Omental fat pad (tissue), 4 donors: ENCODE data around the gene HAND1. TPM values are rescaled to one million over a fixed set of nuclear protein-coding genes. Genes with fewer than 3 reads are reported as not detected.

Source experiments
- ATAC-seq: fragments of 150-250 bp; one replicate; pipeline ENCODE4 v1.9.1; 2016; ENCODE audit warnings: mild to moderate bottlenecking, moderate library complexity; ENCODE audit not compliant: low FRiP score
- DNase-seq: peaks from one replicate; pipeline ENCODE4 v3.0.0-alpha.2; 2019; ENCODE audit warnings: low spot score
- CTCF ChIP-seq, 3 donors: fragments of 450-650 bp; IDR thresholded peaks; one replicate each; pipeline ENCODE4 v1.5.1; 2016 to 2017; ENCODE audit warnings: antibody characterized with exemption in 3 of 3, mild to moderate bottlenecking in 3 of 3, moderate library complexity in 2 of 3
- total RNA-seq, 4 donors: library from RNA; depleted of rRNA; stranded (reverse); fragments of >200 nt; gene quantifications; one replicate each; pipeline ENCODE4 v1.1.0, GENCODE V29; 2016

The HAND1 gene
- total RNA-seq, result 1 to 10 TPM in 1 of 4 donors, under 1 TPM in 1, not detected in 2; 0.25 to 1.7 TPM

- DNase-seq, result no peak
- ATAC-seq, result peak; percentile 83
- no peak for TF ChIP-seq CTCF (IDR thresholded peaks at IDR 0.05)
These were observed at the start of gene HAND1 for GRCh38 chr5:154478224-154478565. TSS of gene HAND1 (minus strand) at chr5:154478227. CDS start at chr5:154478008, 219 bp downstream.

DNA sequence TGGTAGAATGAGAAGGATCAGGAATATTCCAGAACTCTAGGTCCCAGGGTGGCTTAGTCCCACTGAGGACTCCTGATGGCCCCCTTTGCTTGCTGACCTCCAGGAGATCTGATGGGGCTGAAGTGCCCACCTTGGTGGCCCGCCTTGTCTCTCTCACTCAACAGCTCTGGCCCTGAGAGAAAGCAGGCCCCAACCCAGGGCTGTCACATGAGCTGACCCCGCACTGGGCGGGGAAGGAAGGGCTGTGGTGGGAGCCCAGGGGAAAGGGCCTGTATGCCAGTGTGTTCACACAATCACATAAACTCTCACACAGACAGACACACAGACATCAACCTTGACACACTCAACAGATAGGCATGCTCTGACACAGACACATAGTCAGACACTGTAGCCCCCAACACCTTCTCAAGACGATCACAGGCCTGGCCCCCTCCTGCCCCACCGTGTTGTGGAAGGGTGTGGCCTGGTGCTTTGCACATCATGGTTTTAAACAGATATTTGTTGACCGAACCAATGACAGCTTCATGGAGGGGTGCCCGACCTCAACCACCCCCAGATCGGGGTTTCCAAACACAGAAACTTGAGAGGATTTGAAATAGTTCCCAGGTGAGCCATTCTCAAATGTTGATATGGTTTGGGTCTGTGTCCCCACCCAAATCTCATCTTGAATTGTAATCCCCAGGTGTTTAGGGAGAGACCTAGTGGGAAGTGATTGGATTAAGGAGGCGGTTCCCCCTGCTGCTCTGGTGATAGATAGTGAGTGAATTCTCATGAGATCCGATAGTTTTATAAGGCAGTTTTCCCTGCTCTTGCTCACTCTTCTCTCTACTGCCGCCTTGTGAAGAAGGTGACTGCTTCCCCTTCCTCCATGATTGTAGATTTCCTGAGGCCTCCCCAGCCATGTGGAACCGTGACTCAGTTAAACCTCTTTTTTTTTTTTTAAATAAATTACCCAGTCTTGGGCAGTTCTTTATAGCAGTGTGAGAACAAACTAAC, 48.5 kb upstream of the HAND1 start:
- DNase-seq (no peak), ATAC-seq (no peak)
- TF ChIP-seq CTCF (IDR thresholded peaks at IDR 0.05), result no peak

- DNase-seq (no peak), ATAC-seq (peak; percentile 90)
- TF ChIP-seq CTCF (IDR thresholded peaks at IDR 0.05), result no peak
These were observed 46.8 kb upstream of the HAND1 start for GRCh38 chr5:154524859-154525258.

DNA sequence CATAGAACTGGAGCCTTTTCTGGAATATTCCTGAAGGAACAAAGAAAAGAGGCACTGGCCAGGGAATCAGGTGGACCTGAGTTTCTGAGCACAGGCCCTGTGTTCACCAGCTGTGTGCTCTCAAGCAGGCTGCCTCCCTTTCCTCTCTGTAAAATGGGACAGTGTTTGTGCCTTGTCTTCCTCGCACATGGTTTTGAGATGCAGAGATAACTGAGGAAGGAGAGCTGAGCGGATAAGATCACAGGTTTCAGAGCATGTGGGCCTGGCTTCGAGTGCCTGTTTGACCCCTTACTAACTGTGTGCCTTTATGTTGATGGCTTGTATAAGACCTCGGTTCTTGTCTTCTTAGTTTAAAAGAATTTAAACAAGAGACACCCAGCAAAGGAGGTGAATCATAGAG, 46.2 kb upstream of the HAND1 start:
- no peak for DNase-seq
- ATAC-seq, result no peak
- TF ChIP-seq CTCF (IDR thresholded peaks at IDR 0.05), result no peak

GRCh38 chr5:154523709-154524108, 45.7 kb upstream of the HAND1 start:
- no peak for ATAC-seq

DNA sequence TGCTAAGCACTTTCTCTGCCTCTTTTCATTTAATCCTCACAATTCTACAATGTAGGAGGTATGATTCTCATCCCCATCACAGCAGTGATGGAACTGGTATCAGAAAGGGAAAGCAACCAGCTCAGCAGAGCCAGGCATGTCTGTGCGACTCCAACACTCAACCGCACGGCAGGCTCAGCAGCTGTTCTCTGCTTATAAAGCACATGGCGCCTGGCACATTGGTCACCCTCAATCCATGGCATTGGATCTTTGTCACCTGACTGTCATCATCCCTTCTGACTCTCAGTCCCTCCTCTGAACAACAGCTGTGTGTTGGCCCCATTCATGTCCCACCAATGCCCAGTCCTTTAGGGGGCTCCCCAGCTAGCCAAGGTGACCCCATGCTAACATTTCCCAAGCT, 45.1 kb upstream of the HAND1 start:
- ATAC-seq (no peak), DNase-seq (no peak)
- TF ChIP-seq CTCF (IDR thresholded peaks at IDR 0.05), result no peak

More at GRCh38 chr5:154523709-154524108, 45.7 kb upstream of the HAND1 start:
- DNase-seq, result no peak
- no peak for TF ChIP-seq CTCF (IDR thresholded peaks at IDR 0.05)

DNA sequence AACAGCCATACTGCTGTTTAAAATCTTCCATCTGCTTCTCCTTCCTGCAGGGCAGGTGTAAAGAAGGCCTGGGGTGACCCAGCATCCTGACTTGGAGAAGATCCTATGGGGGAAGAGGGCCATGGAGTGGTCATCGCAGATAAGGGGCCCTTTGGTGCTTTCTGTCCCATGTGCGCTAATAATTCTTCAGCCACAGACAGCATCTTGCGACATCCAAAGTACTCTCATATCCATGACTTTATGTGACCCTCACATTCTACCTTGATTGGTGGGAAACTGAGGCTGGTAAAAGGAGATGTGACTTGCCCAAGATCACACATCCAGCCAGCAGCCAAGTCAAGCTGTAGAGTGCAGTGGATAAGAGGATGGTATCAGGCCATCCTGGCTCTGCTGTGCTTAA, 44.3 kb upstream of the HAND1 start:
- DNase-seq (no peak), ATAC-seq (no peak)

More for the DNA sequence above, 44.3 kb upstream of the HAND1 start:
- TF ChIP-seq CTCF (IDR thresholded peaks at IDR 0.05), result no peak
